Stomach (tissue), 9 donors: ENCODE results near the gene ZDHHC7. TPM values are rescaled to one million over a fixed set of nuclear protein-coding genes. Genes with fewer than 3 reads are reported as not detected.

Experiments
- DNase-seq, 2 donors: peaks; one replicate each; pipeline versions ENCODE4 v3.0.0 to v3.0.0-alpha.2; 2013 to 2019
- H3K27ac ChIP-seq, 5 donors: fragments of 200-600 bp in 4 of 5; sonication (generic) in 4 of 5; one replicate each; pipeline ENCODE4 v1.5.1; 2013 to 2019; ENCODE audit warnings: mild to moderate bottlenecking in 1 of 5, moderate library complexity in 1 of 5
- H3K27me3 ChIP-seq, 3 donors: fragments of 200-600 bp; sonication (generic); one replicate each; pipeline ENCODE4 v1.5.1; 2017 to 2019; ENCODE audit warnings: mixed run types in 1 of 3
- H3K36me3 ChIP-seq, 4 donors: fragments of 200-600 bp; sonication (generic); 1 replicate in 3 of 4; 2 replicates in 1 of 4; pipeline ENCODE4 v1.5.1; 2016 to 2019
- H3K4me1 ChIP-seq, 4 donors: fragments of 200-600 bp; sonication (generic); one replicate each; pipeline ENCODE4 v1.5.1; 2016 to 2019
- H3K4me3 ChIP-seq, 4 donors: fragments of 200-600 bp; sonication (generic) in 3 of 4; one replicate each; pipeline ENCODE4 v1.5.1; 2016 to 2019; ENCODE audit warnings: mild to moderate bottlenecking in 1 of 4
- H3K9me3 ChIP-seq, 4 donors: fragments of 200-600 bp; sonication (generic); one replicate each; pipeline ENCODE4 v1.5.1; 2016 to 2019
- EP300 ChIP-seq: sonication (generic); formaldehyde crosslinking; IDR thresholded peaks from one replicate; pipeline ENCODE4 v1.6.1; 2017; ENCODE audit warnings: antibody characterized with exemption
- POLR2A ChIP-seq, 4 donors: fragments of 450-650 bp; IDR thresholded peaks; one replicate each; pipeline ENCODE4 v1.6.1; 2016; ENCODE audit warnings: antibody characterized with exemption in 4 of 4, control low read depth in 2 of 4, mild to moderate bottlenecking in 1 of 4, moderate library complexity in 1 of 4
- POLR2AphosphoS5 ChIP-seq, 3 donors: sonication (generic); formaldehyde crosslinking; IDR thresholded peaks; one replicate each; pipeline ENCODE4 v1.6.1; 2016; ENCODE audit warnings: antibody characterized with exemption in 3 of 3
- WGBS, 5 donors: extraction: QIAGEN DNeasy Blood & Tissue Kit in 3 of 5; methylation state at CpG; one replicate each; pipeline versions ENCODE4 v1.1.5 to v1.1.7; 2013 to 2018; 5-methylcytosine and 5-hydroxymethylcytosine counted together
- intact Hi-C: fragments of 100-400 bp; cut with DNase I; formaldehyde crosslinking; loops from one replicate; pipeline ENCODE4 v1.15.1; 2023; ENCODE audit warnings: low total_unique reads
- polyA plus RNA-seq, 3 donors: library from polyadenylated mRNA; stranded (reverse); fragments of 200-250 nt; gene quantifications; one replicate each; pipeline ENCODE4 v1.2.3, GENCODE V29; 2013
- total RNA-seq, 5 donors: library from RNA; depleted of rRNA; stranded (reverse); fragments of >200 nt; gene quantifications; one replicate each; pipeline versions ENCODE4 v1.1.0 to v1.2.3, GENCODE V29; 2014 to 2016
- TF ChIP-seq, protein P1 (sequence below), 7 experiments: fragments of 450-650 bp in 4 of 7; fragments of 200-600 bp in 3 of 7; sonication (generic) in 3 of 7; IDR thresholded peaks; one replicate each; pipeline ENCODE4 v1.5.1; 2016 to 2019; ENCODE audit warnings: antibody characterized with exemption in 7 of 7, control low read depth in 2 of 7, mild to moderate bottlenecking in 1 of 7
- donor health status: healthy with polysubstance abuse.
- donor health status: Bipolar disorder and iron deficiency.
- donor health status: healthy.

ZDHHC7 gene
- total and polyA plus RNA-seq, 8 donors = 15.0 to 358 (median 56.2) TPM

DNA sequence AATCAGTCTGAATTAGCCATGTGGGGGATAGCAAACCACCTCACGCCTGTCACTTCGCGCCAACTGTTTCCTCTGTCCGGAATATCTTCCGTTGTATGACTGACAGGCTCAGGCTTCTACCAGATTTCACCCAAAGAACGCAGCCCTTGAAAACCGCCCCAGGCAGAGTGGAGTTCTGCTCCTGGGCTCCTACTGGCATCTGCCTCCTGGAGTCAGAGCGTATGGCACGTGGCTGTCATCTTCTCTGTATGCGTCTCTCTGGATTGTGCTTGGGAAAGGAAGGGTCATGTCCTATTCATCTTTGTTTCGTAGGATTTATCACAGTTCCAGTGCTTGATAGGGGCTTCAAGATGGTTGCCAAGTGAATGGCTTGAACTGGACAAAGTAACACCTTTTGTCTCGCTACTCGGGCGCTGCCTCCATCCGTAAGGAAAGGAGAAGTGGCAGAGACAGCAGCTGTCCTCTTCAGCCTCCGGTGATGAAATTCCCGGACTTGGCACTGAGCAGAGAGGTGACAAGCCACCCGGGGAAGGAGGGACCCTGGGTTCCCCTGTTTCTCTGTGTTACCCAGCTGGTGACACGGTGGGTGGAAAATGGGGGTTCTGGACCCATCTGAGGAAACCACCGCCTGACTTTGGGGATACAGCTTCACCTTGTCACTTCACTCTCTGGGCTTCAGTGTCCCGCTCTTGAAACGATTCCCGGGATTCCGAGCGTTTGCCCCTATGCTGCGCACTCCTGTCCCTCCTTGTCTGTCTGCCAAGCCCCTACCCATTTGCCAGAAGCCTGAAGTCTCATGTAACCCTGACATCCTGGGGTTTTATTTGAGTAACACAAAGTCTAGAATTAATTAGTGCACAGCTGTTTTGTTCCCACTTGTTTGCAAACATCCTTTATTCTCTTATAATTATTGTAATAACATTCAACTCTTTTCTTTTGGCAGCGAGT is 30.2 kb upstream of the ZDHHC7 start:
- TF ChIP-seq, protein P1, sequence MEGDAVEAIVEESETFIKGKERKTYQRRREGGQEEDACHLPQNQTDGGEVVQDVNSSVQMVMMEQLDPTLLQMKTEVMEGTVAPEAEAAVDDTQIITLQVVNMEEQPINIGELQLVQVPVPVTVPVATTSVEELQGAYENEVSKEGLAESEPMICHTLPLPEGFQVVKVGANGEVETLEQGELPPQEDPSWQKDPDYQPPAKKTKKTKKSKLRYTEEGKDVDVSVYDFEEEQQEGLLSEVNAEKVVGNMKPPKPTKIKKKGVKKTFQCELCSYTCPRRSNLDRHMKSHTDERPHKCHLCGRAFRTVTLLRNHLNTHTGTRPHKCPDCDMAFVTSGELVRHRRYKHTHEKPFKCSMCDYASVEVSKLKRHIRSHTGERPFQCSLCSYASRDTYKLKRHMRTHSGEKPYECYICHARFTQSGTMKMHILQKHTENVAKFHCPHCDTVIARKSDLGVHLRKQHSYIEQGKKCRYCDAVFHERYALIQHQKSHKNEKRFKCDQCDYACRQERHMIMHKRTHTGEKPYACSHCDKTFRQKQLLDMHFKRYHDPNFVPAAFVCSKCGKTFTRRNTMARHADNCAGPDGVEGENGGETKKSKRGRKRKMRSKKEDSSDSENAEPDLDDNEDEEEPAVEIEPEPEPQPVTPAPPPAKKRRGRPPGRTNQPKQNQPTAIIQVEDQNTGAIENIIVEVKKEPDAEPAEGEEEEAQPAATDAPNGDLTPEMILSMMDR (IDR thresholded peaks at IDR 0.05) = no peak
- TF ChIP-seq POLR2AphosphoS5 (IDR thresholded peaks at IDR 0.05) = no peak
- WGBS, 5 donors = 86 to 88% (median 88%) methylated on average over 27 of the region's 27 CpGs
- Histone ChIP-seq H3K27me3 (no peaks in the 10 kb centered on the region), H3K4me1 (peaks cover 0 to 37% (median 22%) of the 10 kb centered on the region in 4 donors), H3K27ac (peak overlapping the region in 1 of 5 donors; percentile 56), H3K9me3 (no peaks in the 10 kb centered on the region), H3K4me3 (no peak overlapping the region), H3K36me3 (peaks cover 0 to 31% (median 19%) of the 10 kb centered on the region in 4 donors)
- intact Hi-C loops = no loop called here
- no peak for DNase-seq

DNA sequence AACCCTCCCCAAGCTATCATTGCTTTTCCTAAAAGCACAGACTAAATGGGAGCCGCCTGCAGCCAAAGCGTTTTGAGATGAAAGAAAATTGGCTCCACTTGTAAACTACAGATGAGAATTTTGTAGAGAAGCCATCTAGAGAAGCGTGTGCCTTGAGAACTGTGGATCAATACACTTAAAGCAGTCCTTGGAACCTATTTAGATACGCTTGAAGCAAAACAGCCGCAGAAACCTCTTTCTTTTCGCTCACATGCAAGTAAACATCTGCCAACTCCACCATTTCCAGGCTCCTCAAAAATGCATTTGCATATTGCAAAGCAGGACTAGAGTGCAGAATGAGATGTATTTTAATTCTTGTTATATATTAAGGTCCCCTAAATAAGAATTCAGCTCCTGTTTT is 29.4 kb upstream of the ZDHHC7 start:
- intact Hi-C loops = no loop called here
- Histone ChIP-seq H3K36me3 (peaks cover 0 to 28% (median 17%) of the 10 kb centered on the region in 4 donors), H3K27me3 (no peaks in the 10 kb centered on the region), H3K9me3 (no peaks in the 10 kb centered on the region), H3K4me3 (no peak overlapping the region), H3K4me1 (peaks cover 0 to 38% (median 23%) of the 10 kb centered on the region in 4 donors), H3K27ac (peak overlapping the region in 2 of 5 donors; percentile 10 to 56)
- DNase-seq = no peak
- WGBS, 5 donors = 70 to 92% (median 84%) methylated on average over 6 of the region's 6 CpGs
- TF ChIP-seq POLR2AphosphoS5 (IDR thresholded peaks at IDR 0.05) = no peak
- TF ChIP-seq EP300 = no peak
- TF ChIP-seq, protein P1 (IDR thresholded peaks at IDR 0.05) = no peak
- TF ChIP-seq POLR2A (IDR thresholded peaks at IDR 0.05) = no peak

DNA sequence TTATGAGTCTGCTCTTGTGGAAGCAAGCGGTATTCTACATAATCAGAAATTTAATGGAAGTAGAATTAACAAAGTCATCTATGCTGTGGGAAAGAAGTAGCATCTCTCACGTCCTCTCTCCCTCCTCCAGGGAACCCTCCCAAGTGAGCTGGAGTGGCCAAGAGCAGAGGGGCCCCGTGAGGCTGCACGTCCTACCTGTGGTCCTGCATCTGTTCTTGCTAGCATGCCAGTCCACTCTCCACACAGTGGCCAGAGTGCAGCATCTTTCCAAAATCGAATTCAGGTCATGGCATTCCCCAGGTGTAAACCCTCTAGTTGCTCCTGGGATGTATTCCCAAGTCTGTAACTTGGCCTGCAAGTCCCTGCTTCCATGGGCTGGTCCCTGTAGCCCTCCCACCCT is 26.4 kb upstream of the ZDHHC7 start:
- intact Hi-C loops = no loop called here
- Histone ChIP-seq H3K4me3 (no peak overlapping the region), H3K36me3 (peaks cover 0 to 33% (median 19%) of the 10 kb centered on the region in 4 donors), H3K4me1 (peaks cover 0 to 34% (median 22%) of the 10 kb centered on the region in 4 donors), H3K9me3 (no peaks in the 10 kb centered on the region), H3K27ac (peak overlapping the region in 3 of 5 donors; percentile 5 to 64 (median 11)), H3K27me3 (no peaks in the 10 kb centered on the region)
- WGBS, 5 donors = 83 to 89% (median 89%) methylated on average over 5 of the region's 5 CpGs
- DNase-seq = no peak
- no peak for TF ChIP-seq EP300
- no peak for TF ChIP-seq POLR2AphosphoS5 (IDR thresholded peaks at IDR 0.05)
- no peak for TF ChIP-seq POLR2A (IDR thresholded peaks at IDR 0.05)
- TF ChIP-seq, protein P1 (IDR thresholded peaks at IDR 0.05) = no peak

DNA sequence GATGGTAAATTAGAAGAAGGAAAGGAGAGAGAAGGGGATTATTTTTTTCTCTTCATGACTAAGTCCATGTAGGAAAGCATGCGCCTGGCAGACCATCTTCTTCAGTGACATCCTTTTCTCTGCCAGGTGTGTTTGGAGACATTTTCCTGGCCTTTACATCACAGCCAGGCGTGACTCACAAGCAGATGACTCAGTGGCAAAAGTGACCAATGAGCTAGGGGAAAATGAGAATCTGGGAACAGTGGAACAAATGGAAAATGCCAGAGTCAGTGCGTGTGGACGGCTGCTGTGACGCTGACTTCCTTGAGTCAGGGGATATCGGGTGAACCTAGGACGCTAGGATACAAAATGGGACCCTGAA is 25.7 kb upstream of the ZDHHC7 start:
- Histone ChIP-seq H3K4me3 (no peak overlapping the region), H3K4me1 (peaks cover 0 to 27% (median 19%) of the 10 kb centered on the region in 4 donors), H3K27me3 (no peaks in the 10 kb centered on the region), H3K36me3 (peaks cover 0 to 40% (median 26%) of the 10 kb centered on the region in 4 donors), H3K9me3 (no peaks in the 10 kb centered on the region), H3K27ac (peak overlapping the region in 4 of 5 donors; percentile 38 to 66 (median 60))
- DNase-seq = no peak
- 82 to 91% (median 84%) methylated on average over 7 of the region's 7 CpGs for WGBS, 5 donors
- intact Hi-C loops = no loop called here
- TF ChIP-seq POLR2AphosphoS5 (IDR thresholded peaks at IDR 0.05) = peak in 2 of 3 donors; percentile 26 to 72
- no peak for TF ChIP-seq EP300
